Activated CD4-positive, alpha-beta T cell treated with anti-CD3 and anti-CD28 coated beads, Interleukin-2, amount 50 U/mL, for 48 hours (primary cell): ENCODE results near the gene FBXW5.

ENCODE experiments used
- DNase-seq, 2 experiments: peaks; one replicate each; pipeline ENCODE4 v3.0.0-alpha.2; 2020

FBXW5 gene

GRCh38 chr9:136977223-136977622 lies 32.7 kb upstream of the FBXW5 start, which contains the start of gene PTGDS:
TSS of gene PTGDS (plus strand) at chr9:136977504. CDS start at chr9:136977579, 75 bp downstream.
- DNase-seq: no peak

- DNase-seq: peak; percentile 55 to 66
These were observed 31.1 kb upstream of the FBXW5 start for GRCh38 chr9:136975644-136976043.

GRCh38 chr9:136974817-136975535 lies 30.4 kb upstream of the FBXW5 start:
- DNase-seq: no peak

- DNase-seq: no peak
These were observed 29.4 kb upstream of the FBXW5 start for GRCh38 chr9:136973618-136974617.

- no peak for DNase-seq
These were observed 28.2 kb upstream of the FBXW5 start for GRCh38 chr9:136972743-136973142.

- no peak for DNase-seq
These were observed 27.8 kb upstream of the FBXW5 start for GRCh38 chr9:136972335-136972734.

GRCh38 chr9:136971746-136972145 lies 27.2 kb upstream of the FBXW5 start:
- DNase-seq: no peak

- no peak for DNase-seq
These were observed 25.8 kb upstream of the FBXW5 start for GRCh38 chr9:136970361-136970760.

GRCh38 chr9:136969774-136970173 lies 25.2 kb upstream of the FBXW5 start:
- DNase-seq: no peak

- DNase-seq: no peak
These were observed 24.6 kb upstream of the FBXW5 start for GRCh38 chr9:136969150-136969549.

- DNase-seq: no peak
These were observed 24.0 kb upstream of the FBXW5 start for GRCh38 chr9:136968333-136969127.

- DNase-seq: peak in 1 of 2 experiments; percentile 29
These were observed 21.4 kb upstream of the FBXW5 start for GRCh38 chr9:136965771-136966484.

GRCh38 chr9:136964833-136965422 lies 20.4 kb upstream of the FBXW5 start:
- no peak for DNase-seq

GRCh38 chr9:136964171-136964689 lies 19.7 kb upstream of the FBXW5 start:
- DNase-seq: no peak

- DNase-seq: no peak
These were observed 19.2 kb upstream of the FBXW5 start for GRCh38 chr9:136963751-136964150.

- DNase-seq: no peak
These were observed 18.8 kb upstream of the FBXW5 start for GRCh38 chr9:136963341-136963740.

GRCh38 chr9:136962701-136963248 lies 18.2 kb upstream of the FBXW5 start:
- DNase-seq: no peak

GRCh38 chr9:136962163-136962562 lies 17.6 kb upstream of the FBXW5 start:
- DNase-seq: no peak

GRCh38 chr9:136961279-136962065 lies 16.9 kb upstream of the FBXW5 start:
- DNase-seq: no peak

- DNase-seq: no peak
These were observed 16.4 kb upstream of the FBXW5 start for GRCh38 chr9:136960938-136961275.
